HG03159 (cell line): ENCODE measurements around the gene TRAPPC11.
"Not testable (repeated sequence)": the region's sequence is repeated elsewhere in the genome, so short reads cannot be mapped to it uniquely, and the experiment has no call there.

Source experiments
- ATAC-seq: cut with Tn5 transposase; IDR thresholded peaks from one replicate; pipeline ENCODE4 v1.9.1; 2021; ENCODE audit warnings: mild to moderate bottlenecking, moderate library complexity; ENCODE audit not compliant: unreplicated experiment

TRAPPC11 gene

GRCh38 chr4:183718876-183719275 lies 59.8 kb downstream of the TRAPPC11 start:
- no peak for ATAC-seq

- ATAC-seq, result no peak
Measured at GRCh38 chr4:183721207-183722081, 62.4 kb downstream of the TRAPPC11 start.

GRCh38 chr4:183722731-183723560 lies 63.9 kb downstream of the TRAPPC11 start:
- ATAC-seq, result peak; percentile 78

- ATAC-seq, result no peak
Measured at GRCh38 chr4:183723561-183724228, 64.6 kb downstream of the TRAPPC11 start.

- ATAC-seq, result not testable (repeated sequence)
Measured at GRCh38 chr4:183725585-183725984, 66.5 kb downstream of the TRAPPC11 start.

GRCh38 chr4:183727482-183727881 lies 68.4 kb downstream of the TRAPPC11 start:
- no peak for ATAC-seq

GRCh38 chr4:183728223-183729068 lies 69.4 kb downstream of the TRAPPC11 start:
- ATAC-seq, result no peak

- ATAC-seq, result no peak
Measured at GRCh38 chr4:183729069-183729406, 69.9 kb downstream of the TRAPPC11 start.

- no peak for ATAC-seq
Measured at GRCh38 chr4:183729430-183730328, 70.6 kb downstream of the TRAPPC11 start.

- ATAC-seq, result no peak
Measured at GRCh38 chr4:183732296-183732695, 73.2 kb downstream of the TRAPPC11 start.

- ATAC-seq, result no peak
Measured at GRCh38 chr4:183733181-183733580, 74.1 kb downstream of the TRAPPC11 start.

GRCh38 chr4:183738081-183738673 lies 79.1 kb downstream of the TRAPPC11 start:
- no peak for ATAC-seq

- no peak for ATAC-seq
Measured at GRCh38 chr4:183738961-183739360, 79.9 kb downstream of the TRAPPC11 start.

- ATAC-seq, result no peak
Measured at GRCh38 chr4:183746305-183747229, 87.5 kb downstream of the TRAPPC11 start.

GRCh38 chr4:183747380-183747779 lies 88.3 kb downstream of the TRAPPC11 start:
- no peak for ATAC-seq

- no peak for ATAC-seq
Measured at GRCh38 chr4:183747931-183748670, 89.0 kb downstream of the TRAPPC11 start.

GRCh38 chr4:183751106-183751505 lies 92.0 kb downstream of the TRAPPC11 start:
- no peak for ATAC-seq
